Superior temporal gyrus (tissue), 1 donor: ENCODE data around the gene CCDC9.

Source experiments
- DNase-seq: peaks from one replicate; pipeline ENCODE4 v3.0.0-alpha.2; 2016; ENCODE audit errors: extremely low spot score

The CCDC9 gene

GRCh38 chr19:47255879-47256692 lies at the start of gene CCDC9:
CCDC9 (plus strand) TSS chr19:47256525; CDS start chr19:47258401, 1,876 bp downstream.
- peak; percentile 97 for DNase-seq

- no peak for DNase-seq
Observed at GRCh38 chr19:47209319-47210179, 46.8 kb upstream of the CCDC9 start.

- DNase-seq: no peak
Observed at GRCh38 chr19:47210180-47210490, 46.2 kb upstream of the CCDC9 start.

GRCh38 chr19:47210689-47211316 lies 45.5 kb upstream of the CCDC9 start:
- peak; percentile 88 for DNase-seq

GRCh38 chr19:47215581-47215980 lies 40.7 kb upstream of the CCDC9 start:
- DNase-seq: no peak

- no peak for DNase-seq
Observed at GRCh38 chr19:47221080-47221841, 35.1 kb upstream of the CCDC9 start.

GRCh38 chr19:47221890-47222289 lies 34.4 kb upstream of the CCDC9 start:
- DNase-seq: no peak

GRCh38 chr19:47225746-47226425 lies 30.4 kb upstream of the CCDC9 start:
- DNase-seq: peak; percentile 90

GRCh38 chr19:47226426-47227351 lies 29.6 kb upstream of the CCDC9 start:
- peak; percentile 36 for DNase-seq

GRCh38 chr19:47227352-47228167 lies 28.8 kb upstream of the CCDC9 start:
- no peak for DNase-seq

- no peak for DNase-seq
Observed at GRCh38 chr19:47228168-47228936, 28.0 kb upstream of the CCDC9 start.

- peak; percentile 43 for DNase-seq
Observed at GRCh38 chr19:47228937-47229675, 27.2 kb upstream of the CCDC9 start.

GRCh38 chr19:47229676-47230053 lies 26.7 kb upstream of the CCDC9 start:
- peak; percentile 27 for DNase-seq

GRCh38 chr19:47230054-47230920 lies 26.0 kb upstream of the CCDC9 start:
- DNase-seq: no peak

GRCh38 chr19:47230921-47231214 lies 25.5 kb upstream of the CCDC9 start, which contains the start of gene BBC3:
BBC3 (minus strand) TSS chr19:47231199; CDS start chr19:47228431, 2,768 bp downstream.
- no peak for DNase-seq

- peak; percentile 41 for DNase-seq
Observed at GRCh38 chr19:47231215-47232054, 24.9 kb upstream of the CCDC9 start.
